ENCODE results near the gene PTPRT. TPM values are rescaled to one million over a fixed set of nuclear protein-coding genes. Genes with fewer than 3 reads are reported as not detected.

Gene PTPRT
- total and polyA plus RNA-seq, 2 of the 4 experiments (the other 2 are of a cell fraction), result not detected

DNA sequence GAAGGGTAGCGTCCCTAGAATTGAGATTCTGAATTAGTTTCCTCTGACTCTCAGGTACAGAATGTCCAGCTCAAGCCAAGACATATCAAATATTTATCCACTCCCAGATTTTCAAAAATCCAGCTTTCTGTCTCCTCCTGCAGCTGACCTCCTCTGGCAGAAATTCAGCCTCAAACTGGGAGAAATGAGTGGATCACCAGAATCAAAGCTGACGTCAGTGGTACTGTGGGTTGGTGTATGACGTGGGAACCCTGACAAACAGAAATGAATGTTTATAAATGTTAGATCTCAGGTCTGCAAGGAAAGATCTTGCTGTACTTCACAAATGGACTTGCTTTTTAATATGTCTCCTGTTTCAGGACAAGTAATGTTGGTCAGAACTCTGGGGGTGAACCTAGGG lies 595.0 kb downstream of the PTPRT start:
- ChIA-PET CTCF (no interaction called here), POLR2A (ENCODE audit: unreplicated experiment) (no interaction called here)
- H3K56ac ChIP-seq (ENCODE audit: extremely low read depth, insufficient read depth, low read length), result no peak overlapping the region
- H4K5ac ChIP-seq (ENCODE audit: low read depth, low read length), result no peak overlapping the region
- H2BK15ac ChIP-seq (ENCODE audit: low read depth, low read length), result no peak overlapping the region
- WGBS, 2 experiments (ENCODE audit: extremely low coverage in 2 of 2, insufficient read length in 1 of 2), result 67% methylated on average over 1 of the region's 3 CpGs; no CpG with 5 or more reads in 1 of the 2 experiments
- peaks cover 34% of the 10 kb centered on the region for H3K9me3 ChIP-seq (ENCODE audit: control insufficient read depth, insufficient read depth, low read length)
- no peak overlapping the region for H2AFZ ChIP-seq (replicated peaks; ENCODE audit: low read length, poor library complexity)
- H3K14ac ChIP-seq (replicated peaks; ENCODE audit: low read depth, low read length), result no peak overlapping the region
- H2AK5ac ChIP-seq (ENCODE audit: low read depth, low read length), result no peak overlapping the region
- no peak overlapping the region for H3K23ac ChIP-seq (ENCODE audit: low read depth, low read length)
- DNase-seq (no peak), ATAC-seq (ENCODE audit: low read depth) (no peak)
- no peak overlapping the region for H2AK9ac ChIP-seq (replicated peaks; ENCODE audit: low read depth, low read length, poor library complexity)
- no peaks in the 10 kb centered on the region for H3K9me1 ChIP-seq (ENCODE audit: insufficient read depth, low read length)
- H3K4me1 ChIP-seq (ENCODE audit: control insufficient read depth, insufficient read depth, low read length), result no peaks in the 10 kb centered on the region
- BruUV-seq (replicated peaks), result no TSS peak
- in situ Hi-C loops (cut with MboI; ENCODE audit: low sequenced_read_pairs), result no loop called here
- no peak overlapping the region for H3K4me2 ChIP-seq (ENCODE audit: low read depth, low read length)
- H3K4me3 ChIP-seq (ENCODE audit: insufficient read depth, low read depth, low read length), result no peak overlapping the region
- no peaks in the 10 kb centered on the region for H3K79me1 ChIP-seq (ENCODE audit: low read depth in 1 of 2, low read length in 2 of 2)
- H2BK5ac ChIP-seq (ENCODE audit: low read depth, low read length, poor library complexity, severe bottlenecking), result no peak overlapping the region
- no peak overlapping the region for H3K9ac ChIP-seq (ENCODE audit: low read depth, low read length)
- intact Hi-C loops (cut with micrococcal nuclease), result no loop called here
- no peak overlapping the region for H3K27ac ChIP-seq (ENCODE audit: insufficient read depth, low read length)
- H3K27me3 ChIP-seq (ENCODE audit: control insufficient read depth, insufficient read depth, low read length), result no peaks in the 10 kb centered on the region
- dilution Hi-C loops (cut with HindIII; ENCODE audit: low sequenced_read_pairs, unreplicated experiment), result no loop called here
- H3K18ac ChIP-seq (ENCODE audit: low read depth, low read length), result no peak overlapping the region
- H2BK20ac ChIP-seq (ENCODE audit: low read depth, low read length), result no peak overlapping the region
- no peak overlapping the region for H2BK120ac ChIP-seq (ENCODE audit: low read depth, low read length)
- no peak overlapping the region for H3K4ac ChIP-seq (ENCODE audit: low read depth, low read length)
- no peak overlapping the region for H4K91ac ChIP-seq (ENCODE audit: insufficient read depth, low read depth, low read length)
- no peaks in the 10 kb centered on the region for H3K36me3 ChIP-seq (ENCODE audit: control insufficient read depth, insufficient read depth, low read length)
- no peaks in the 10 kb centered on the region for H4K20me1 ChIP-seq (ENCODE audit: insufficient read depth, low read length)
- no peak overlapping the region for H4K8ac ChIP-seq (ENCODE audit: low read depth in 2 of 2, low read length in 2 of 2)
- TF ChIP-seq BHLHE40 (IDR thresholded peaks at IDR 0.05; ENCODE audit: low read depth, low read length), result no peak

Data from IMR-90 (cell line).